ENCODE results near the gene CWH43. TPM values are rescaled to one million over a fixed set of nuclear protein-coding genes. Genes with fewer than 3 reads are reported as not detected.
"Not testable (repeated sequence)": the region's sequence is repeated elsewhere in the genome, so short reads cannot be mapped to it uniquely, and the experiment has no call there.

The CWH43 gene
- total RNA-seq, 4 donors from 2014 or later = 0.29 to 3.7 TPM; not detected in 2

- Histone ChIP-seq H3K36me3 (no peaks in the 10 kb centered on the region), H3K27ac (no peak overlapping the region), H3K4me3 (no peak overlapping the region), H3K4me1 (no peaks in the 10 kb centered on the region), H3K9me3 (no peaks in the 10 kb centered on the region), H3K27me3 (no peaks in the 10 kb centered on the region)
- intact Hi-C loops (cut with DNase I; ENCODE audit: low total_unique reads) = no loop called here
- no peak for TF ChIP-seq CTCF (IDR thresholded peaks at IDR 0.05)
- no peak for TF ChIP-seq POLR2A (IDR thresholded peaks at IDR 0.05)
- no peak for DNase-seq
Observed at GRCh38 chr4:48970471-48970921, 15.6 kb upstream of the CWH43 start.

- H3K9me3 ChIP-seq = no peaks in the 10 kb centered on the region
- no peaks in the 10 kb centered on the region for H3K36me3 ChIP-seq
- DNase-seq = no peak
- no peaks in the 10 kb centered on the region for H3K27me3 ChIP-seq
- intact Hi-C loops (cut with DNase I; ENCODE audit: low total_unique reads) = no loop called here
- TF ChIP-seq CTCF (IDR thresholded peaks at IDR 0.05) (no peak), POLR2A (IDR thresholded peaks at IDR 0.05) (no peak)
- H3K27ac ChIP-seq = no peak overlapping the region
- H3K4me3 ChIP-seq = no peak overlapping the region
- no peaks in the 10 kb centered on the region for H3K4me1 ChIP-seq
Observed at GRCh38 chr4:48974979-48975640, 11.0 kb upstream of the CWH43 start.

- H3K4me1 ChIP-seq = no peaks in the 10 kb centered on the region
- intact Hi-C loops (cut with DNase I; ENCODE audit: low total_unique reads) = no loop called here
- TF ChIP-seq CTCF (IDR thresholded peaks at IDR 0.05) (no peak), POLR2A (IDR thresholded peaks at IDR 0.05) (no peak)
- no peak overlapping the region for H3K27ac ChIP-seq
- no peak for DNase-seq
- H3K4me3 ChIP-seq = no peak overlapping the region
- no peaks in the 10 kb centered on the region for H3K36me3 ChIP-seq
- no peaks in the 10 kb centered on the region for H3K27me3 ChIP-seq
- no peaks in the 10 kb centered on the region for H3K9me3 ChIP-seq
Observed at GRCh38 chr4:48976041-48976440, 10.0 kb upstream of the CWH43 start.

GRCh38 chr4:48979914-48980579, 6.0 kb upstream of the CWH43 start:
- Histone ChIP-seq H3K36me3 (no peaks in the 10 kb centered on the region), H3K27me3 (no peaks in the 10 kb centered on the region), H3K9me3 (no peaks in the 10 kb centered on the region), H3K4me1 (no peaks in the 10 kb centered on the region), H3K27ac (no peak overlapping the region), H3K4me3 (no peak overlapping the region)
- DNase-seq = no peak
- TF ChIP-seq POLR2A (IDR thresholded peaks at IDR 0.05) (no peak), CTCF (IDR thresholded peaks at IDR 0.05) (no peak)
- intact Hi-C loops (cut with DNase I; ENCODE audit: low total_unique reads) = no loop called here

GRCh38 chr4:48984005-48984404, 2.1 kb upstream of the CWH43 start:
- H3K27ac ChIP-seq; H3K4me3 ChIP-seq; DNase-seq; H3K27me3 ChIP-seq; H3K36me3 ChIP-seq; intact Hi-C loops (cut with DNase I; ENCODE audit: low total_unique reads); H3K9me3 ChIP-seq; H3K4me1 ChIP-seq: not testable (repeated sequence)

Data from uterus (tissue), 4 donors.